Neural cell (in vitro differentiated cells): Measurements from ENCODE around the gene LPCAT3. TPM values are rescaled to one million over a fixed set of nuclear protein-coding genes. Genes with fewer than 3 reads are reported as not detected.

Experiments
- H2AFZ ChIP-seq: fragments of 200-600, 300-800 bp; sonication (generic), shearing (Covaris generic); 2 replicates; pipeline ENCODE4 v1.6.0; 2014; ENCODE audit warnings: low read depth, mild to moderate bottlenecking, antibody characterized with exemption, low read length, moderate library complexity
- H3F3A ChIP-seq: fragments of 200-600 bp; shearing (Covaris generic); 2 replicates; pipeline ENCODE4 v1.6.1; 2016; ENCODE audit warnings: mild to moderate bottlenecking, moderate library complexity, mixed read lengths, antibody characterized with exemption, low read length; ENCODE audit not compliant: insufficient read depth, poor library complexity, severe bottlenecking
- H3K27ac ChIP-seq: fragments of 200-600, 300-800 bp; sonication (generic), shearing (Covaris generic); 2 replicates; pipeline ENCODE4 v1.5.1; 2014; ENCODE audit warnings: mild to moderate bottlenecking, low read length, moderate library complexity
- H3K27me3 ChIP-seq: fragments of 300-800, 200-600 bp; sonication (generic), shearing (Covaris generic); 2 replicates; pipeline ENCODE4 v1.6.0; 2014; ENCODE audit warnings: mild to moderate bottlenecking, low read depth, low read length, moderate library complexity; ENCODE audit not compliant: insufficient read depth
- H3K36me3 ChIP-seq: fragments of 300-800, 200-600 bp; sonication (generic), shearing (Covaris generic); 2 replicates; pipeline ENCODE4 v1.5.1; 2014; ENCODE audit warnings: mild to moderate bottlenecking, antibody characterized with exemption, low read length, moderate library complexity; ENCODE audit not compliant: insufficient read depth
- H3K4me2 ChIP-seq: fragments of 300-800, 200-600 bp; sonication (generic), shearing (Covaris generic); 2 replicates; pipeline ENCODE4 v1.6.0; 2014; ENCODE audit warnings: mild to moderate bottlenecking, low read length
- H3K4me3 ChIP-seq: fragments of 300-800, 200-600 bp; sonication (generic), shearing (Covaris generic); 2 replicates; pipeline ENCODE4 v1.5.1; 2014; ENCODE audit warnings: mild to moderate bottlenecking, low read length, moderate library complexity
- H3K79me2 ChIP-seq: fragments of 200-600 bp; shearing (Covaris generic); replicated peaks from 2 replicates; pipeline ENCODE4 v1.6.0; 2014; ENCODE audit warnings: mild to moderate bottlenecking, low read length, moderate library complexity; ENCODE audit not compliant: insufficient read depth
- H3K9ac ChIP-seq: fragments of 300-800, 200-600 bp; sonication (generic), shearing (Covaris generic); 2 replicates; pipeline ENCODE4 v1.6.1; 2016; ENCODE audit warnings: mild to moderate bottlenecking, low read length, mixed read lengths
- H3K9me2 ChIP-seq: fragments of 200-600 bp; shearing (Covaris generic); 2 replicates; pipeline ENCODE4 v1.6.1; 2016; ENCODE audit warnings: mild to moderate bottlenecking, low read length, mixed read lengths; ENCODE audit not compliant: insufficient read depth
- H3K9me3 ChIP-seq: fragments of 200-600, 300-800 bp; sonication (generic), shearing (Covaris generic); 2 replicates; pipeline ENCODE4 v1.6.1; 2016; ENCODE audit warnings: mild to moderate bottlenecking, mixed run types, low read length, moderate library complexity, mixed read lengths
- H4K20me1 ChIP-seq: fragments of 200-600 bp; shearing (Covaris generic); 2 replicates; pipeline ENCODE4 v1.6.1; 2016; ENCODE audit warnings: mild to moderate bottlenecking, mixed run types; ENCODE audit not compliant: insufficient read depth
- EP300 ChIP-seq: fragments of 450-650 bp; conservative IDR thresholded peaks from 2 replicates; pipeline ENCODE4 v1.6.1; 2014; ENCODE audit warnings: antibody characterized with exemption, mild to moderate bottlenecking, moderate library complexity; ENCODE audit not compliant: poor library complexity, severe bottlenecking
- EZH2 ChIP-seq: fragments of 200-600, 300-800 bp; shearing (Covaris generic), sonication (generic); IDR thresholded peaks from 2 replicates; pipeline ENCODE4 v1.6.1; 2014; ENCODE audit warnings: antibody characterized with exemption, low read length, borderline replicate concordance, mild to moderate bottlenecking; ENCODE audit not compliant: insufficient read depth, poor library complexity, severe bottlenecking
- MXI1 ChIP-seq: fragments of 450-650 bp; conservative IDR thresholded peaks from 2 replicates; pipeline ENCODE4 v1.6.1; 2014; ENCODE audit warnings: antibody characterized with exemption, mild to moderate bottlenecking; ENCODE audit not compliant: poor library complexity, severe bottlenecking
- POLR2AphosphoS5 ChIP-seq: IDR thresholded peaks from 2 replicates; pipeline ENCODE4 v1.6.1; 2012
- RAD21 ChIP-seq: fragments of 450-650 bp; conservative IDR thresholded peaks from 2 replicates; pipeline ENCODE4 v1.6.1; 2014; ENCODE audit warnings: antibody characterized with exemption, mild to moderate bottlenecking, moderate library complexity
- SMC3 ChIP-seq: fragments of 450-650 bp; conservative IDR thresholded peaks from 2 replicates; pipeline ENCODE4 v1.6.1; 2014; ENCODE audit warnings: antibody characterized with exemption, mild to moderate bottlenecking, moderate library complexity; ENCODE audit not compliant: poor library complexity
- TAF1 ChIP-seq: IDR thresholded peaks from 2 replicates; pipeline ENCODE4 v1.6.1; 2012; ENCODE audit warnings: low read depth
- polyA plus RNA-seq: library from polyadenylated mRNA; depleted of rRNA; stranded (reverse); fragments of >200 nt; gene quantifications from 2 replicates; pipeline ENCODE4 v1.2.3, GENCODE V29; 2014
- TF ChIP-seq, protein P1 (sequence below): IDR thresholded peaks from 2 replicates; pipeline ENCODE4 v1.6.1; 2012; ENCODE audit warnings: borderline replicate concordance
- TF ChIP-seq, protein P2 (sequence below): fragments of 450-650 bp; IDR thresholded peaks from 2 replicates; pipeline ENCODE4 v1.5.1; 2014; ENCODE audit warnings: antibody characterized with exemption, mild to moderate bottlenecking, moderate library complexity; ENCODE audit not compliant: poor library complexity, severe bottlenecking

Gene LPCAT3
- polyA plus RNA-seq, 1 donor from 2014 or later = 14.4 TPM

DNA sequence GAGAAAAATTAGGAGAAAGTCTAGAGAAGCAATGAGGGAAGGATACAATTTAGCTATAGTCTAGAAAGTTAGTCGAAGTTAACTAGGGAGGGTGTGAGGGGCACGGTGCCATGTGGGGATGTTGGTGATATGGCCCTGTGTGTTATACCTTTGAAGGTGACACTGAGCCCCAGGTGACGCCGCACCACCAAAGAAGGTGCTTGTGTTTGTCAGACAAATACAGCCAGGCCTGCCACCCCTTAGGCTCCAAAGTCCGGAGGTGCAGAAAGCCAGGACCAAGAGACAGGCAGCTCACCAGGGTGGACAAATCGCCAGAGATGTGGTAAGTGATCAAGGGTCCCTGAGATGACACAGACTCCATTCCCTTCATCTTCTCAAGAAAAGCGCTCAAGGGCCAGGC lies 43.3 kb upstream of the LPCAT3 start:
- Histone ChIP-seq H2AFZ (no peak overlapping the region), H3K9me2 (no peaks in the 10 kb centered on the region), H3K4me2 (no peak overlapping the region), H4K20me1 (no peaks in the 10 kb centered on the region), H3K27ac (no peak overlapping the region), H3K4me3 (no peak overlapping the region), H3K79me2 (no peaks in the 10 kb centered on the region), H3K9ac (no peak overlapping the region), H3K27me3 (no peaks in the 10 kb centered on the region), H3F3A (no peaks in the 10 kb centered on the region), H3K9me3 (no peaks in the 10 kb centered on the region), H3K36me3 (no peaks in the 10 kb centered on the region)
- TF ChIP-seq EZH2 (no peak), SMC3 (no peak), EP300 (no peak), POLR2AphosphoS5 (no peak), RAD21 (no peak), MXI1 (no peak), TAF1 (no peak)
- TF ChIP-seq, protein P1, sequence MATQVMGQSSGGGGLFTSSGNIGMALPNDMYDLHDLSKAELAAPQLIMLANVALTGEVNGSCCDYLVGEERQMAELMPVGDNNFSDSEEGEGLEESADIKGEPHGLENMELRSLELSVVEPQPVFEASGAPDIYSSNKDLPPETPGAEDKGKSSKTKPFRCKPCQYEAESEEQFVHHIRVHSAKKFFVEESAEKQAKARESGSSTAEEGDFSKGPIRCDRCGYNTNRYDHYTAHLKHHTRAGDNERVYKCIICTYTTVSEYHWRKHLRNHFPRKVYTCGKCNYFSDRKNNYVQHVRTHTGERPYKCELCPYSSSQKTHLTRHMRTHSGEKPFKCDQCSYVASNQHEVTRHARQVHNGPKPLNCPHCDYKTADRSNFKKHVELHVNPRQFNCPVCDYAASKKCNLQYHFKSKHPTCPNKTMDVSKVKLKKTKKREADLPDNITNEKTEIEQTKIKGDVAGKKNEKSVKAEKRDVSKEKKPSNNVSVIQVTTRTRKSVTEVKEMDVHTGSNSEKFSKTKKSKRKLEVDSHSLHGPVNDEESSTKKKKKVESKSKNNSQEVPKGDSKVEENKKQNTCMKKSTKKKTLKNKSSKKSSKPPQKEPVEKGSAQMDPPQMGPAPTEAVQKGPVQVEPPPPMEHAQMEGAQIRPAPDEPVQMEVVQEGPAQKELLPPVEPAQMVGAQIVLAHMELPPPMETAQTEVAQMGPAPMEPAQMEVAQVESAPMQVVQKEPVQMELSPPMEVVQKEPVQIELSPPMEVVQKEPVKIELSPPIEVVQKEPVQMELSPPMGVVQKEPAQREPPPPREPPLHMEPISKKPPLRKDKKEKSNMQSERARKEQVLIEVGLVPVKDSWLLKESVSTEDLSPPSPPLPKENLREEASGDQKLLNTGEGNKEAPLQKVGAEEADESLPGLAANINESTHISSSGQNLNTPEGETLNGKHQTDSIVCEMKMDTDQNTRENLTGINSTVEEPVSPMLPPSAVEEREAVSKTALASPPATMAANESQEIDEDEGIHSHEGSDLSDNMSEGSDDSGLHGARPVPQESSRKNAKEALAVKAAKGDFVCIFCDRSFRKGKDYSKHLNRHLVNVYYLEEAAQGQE = no peak
- TF ChIP-seq, protein P2, sequence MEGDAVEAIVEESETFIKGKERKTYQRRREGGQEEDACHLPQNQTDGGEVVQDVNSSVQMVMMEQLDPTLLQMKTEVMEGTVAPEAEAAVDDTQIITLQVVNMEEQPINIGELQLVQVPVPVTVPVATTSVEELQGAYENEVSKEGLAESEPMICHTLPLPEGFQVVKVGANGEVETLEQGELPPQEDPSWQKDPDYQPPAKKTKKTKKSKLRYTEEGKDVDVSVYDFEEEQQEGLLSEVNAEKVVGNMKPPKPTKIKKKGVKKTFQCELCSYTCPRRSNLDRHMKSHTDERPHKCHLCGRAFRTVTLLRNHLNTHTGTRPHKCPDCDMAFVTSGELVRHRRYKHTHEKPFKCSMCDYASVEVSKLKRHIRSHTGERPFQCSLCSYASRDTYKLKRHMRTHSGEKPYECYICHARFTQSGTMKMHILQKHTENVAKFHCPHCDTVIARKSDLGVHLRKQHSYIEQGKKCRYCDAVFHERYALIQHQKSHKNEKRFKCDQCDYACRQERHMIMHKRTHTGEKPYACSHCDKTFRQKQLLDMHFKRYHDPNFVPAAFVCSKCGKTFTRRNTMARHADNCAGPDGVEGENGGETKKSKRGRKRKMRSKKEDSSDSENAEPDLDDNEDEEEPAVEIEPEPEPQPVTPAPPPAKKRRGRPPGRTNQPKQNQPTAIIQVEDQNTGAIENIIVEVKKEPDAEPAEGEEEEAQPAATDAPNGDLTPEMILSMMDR = no peak

DNA sequence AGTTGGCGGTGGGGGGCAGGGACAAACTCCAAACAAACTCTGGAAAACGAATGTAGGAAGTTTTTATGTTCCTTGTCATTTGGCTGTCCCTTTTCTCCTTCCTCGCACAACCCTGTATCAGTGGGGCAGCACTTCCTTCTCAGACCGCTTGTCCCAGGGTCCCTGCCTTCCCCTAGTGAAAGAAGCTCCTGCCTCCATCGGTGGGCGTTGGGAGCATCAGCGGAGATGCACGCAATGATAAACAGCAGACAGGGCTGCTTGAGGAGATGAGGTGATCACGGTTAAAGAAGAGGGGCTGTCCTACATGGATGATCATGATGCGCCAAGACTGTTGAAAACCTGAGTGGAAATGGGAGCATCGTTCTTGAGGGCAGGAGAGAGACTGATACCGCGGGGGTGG lies 42.9 kb upstream of the LPCAT3 start:
- no peaks in the 10 kb centered on the region for H3K27me3 ChIP-seq
- no peak overlapping the region for H3K4me2 ChIP-seq
- no peaks in the 10 kb centered on the region for H3K36me3 ChIP-seq
- no peaks in the 10 kb centered on the region for H3K9me2 ChIP-seq
- H3K4me3 ChIP-seq = no peak overlapping the region
- no peaks in the 10 kb centered on the region for H4K20me1 ChIP-seq
- no peaks in the 10 kb centered on the region for H3K9me3 ChIP-seq
- no peaks in the 10 kb centered on the region for H3K79me2 ChIP-seq
- no peak overlapping the region for H2AFZ ChIP-seq
- no peak for TF ChIP-seq EP300
- TF ChIP-seq EZH2 = no peak
- TF ChIP-seq MXI1 = no peak
- no peak for TF ChIP-seq RAD21
- no peak for TF ChIP-seq TAF1
- TF ChIP-seq, protein P2 = no peak
- TF ChIP-seq, protein P1 = no peak
- TF ChIP-seq SMC3 = no peak
- no peak for TF ChIP-seq POLR2AphosphoS5
- H3K9ac ChIP-seq = no peak overlapping the region
- no peaks in the 10 kb centered on the region for H3F3A ChIP-seq
- no peak overlapping the region for H3K27ac ChIP-seq
